GM19240 (cell line): ENCODE measurements around the gene IGF1R.

Experiments used
- DNase-seq: peaks from one replicate; pipeline ENCODE4 v3.0.0; 2011; ENCODE audit warnings: low spot score; ENCODE audit not compliant: insufficient read length

The IGF1R gene

DNA sequence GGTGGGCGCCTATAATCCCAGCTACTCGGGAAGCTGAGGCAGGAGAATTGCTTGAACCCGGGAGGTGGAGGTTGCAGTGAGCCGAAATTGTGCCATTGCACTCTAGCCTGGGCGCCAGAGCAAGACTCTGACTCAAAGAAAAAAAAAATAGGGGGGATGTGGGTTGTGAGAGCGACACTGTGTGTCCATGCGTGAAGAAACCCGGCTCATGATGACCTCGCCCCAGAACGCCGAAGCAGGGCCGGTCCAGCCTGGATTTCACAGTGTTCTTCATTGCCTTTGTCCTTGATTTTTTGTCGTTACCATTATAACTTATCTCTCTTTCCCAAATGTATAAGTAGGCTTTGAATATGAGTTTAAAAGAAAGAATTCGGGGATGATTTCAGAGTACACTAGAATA, 230.5 kb downstream of the IGF1R start:
- DNase-seq: no peak

DNA sequence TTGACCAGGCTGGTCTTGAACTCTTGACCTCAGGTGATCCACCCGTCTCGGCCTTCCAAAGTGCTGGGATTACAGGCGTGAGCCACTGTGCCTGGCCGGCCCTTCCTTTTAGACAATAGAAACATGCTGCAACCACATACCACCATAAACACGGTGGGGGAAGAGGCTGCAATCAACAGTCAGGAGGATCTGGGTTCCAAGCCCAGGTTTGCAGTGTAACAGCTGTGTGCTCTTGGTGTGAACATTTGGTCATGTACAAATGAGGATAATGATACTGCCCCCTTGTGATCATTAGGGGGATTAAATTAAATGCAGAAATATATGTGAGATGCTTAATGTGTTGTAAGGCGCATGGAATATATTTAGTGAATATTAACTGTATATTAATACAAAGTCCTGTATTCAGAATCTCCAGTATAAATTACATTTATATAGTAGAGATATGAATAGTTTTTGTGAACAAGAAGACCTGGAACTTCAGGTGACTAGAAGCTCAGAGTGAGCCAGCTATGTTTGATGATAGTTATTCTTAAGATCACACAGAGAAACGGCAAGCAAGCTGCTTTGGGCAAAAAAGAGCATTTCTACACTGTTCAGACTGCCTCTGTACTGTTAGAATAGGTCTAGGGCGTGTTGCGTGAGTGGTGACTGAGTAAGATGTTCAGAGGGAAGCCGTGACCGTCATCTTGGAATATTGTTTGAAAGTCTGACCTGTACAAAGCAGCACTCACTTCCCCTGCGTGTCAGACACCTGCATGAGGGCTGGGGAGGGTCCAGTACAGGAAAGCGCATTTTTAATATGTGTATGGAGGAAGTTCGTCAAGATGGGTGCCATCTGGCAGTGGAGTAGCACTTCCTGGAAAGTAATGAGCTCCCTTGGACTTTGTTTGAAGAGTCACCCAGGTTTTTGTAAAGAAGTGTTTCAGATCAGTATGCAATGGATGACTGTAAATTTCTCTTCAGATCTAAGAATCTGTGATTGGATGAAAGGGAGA, 233.5 kb downstream of the IGF1R start:
- no peak for DNase-seq

DNA sequence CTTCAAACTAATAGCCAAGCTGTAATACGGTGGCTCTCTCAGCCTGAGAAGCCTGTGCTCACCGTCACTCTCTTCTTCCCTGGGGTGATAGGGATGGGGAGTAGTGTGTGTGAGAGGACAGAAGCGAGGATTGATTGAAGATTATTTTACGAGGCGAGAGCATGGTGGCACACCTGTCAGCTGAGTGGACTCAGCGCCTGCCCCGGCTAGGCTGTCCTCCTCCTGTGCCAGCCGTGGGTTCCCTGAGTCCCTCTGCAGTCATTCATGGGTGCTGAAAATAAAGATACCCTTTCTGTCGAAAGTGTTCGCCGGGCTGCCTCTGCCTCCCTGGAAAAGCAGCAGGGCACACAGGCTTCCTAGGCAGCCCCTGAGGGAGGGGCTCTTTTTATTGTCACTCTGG, 235.1 kb downstream of the IGF1R start:
- no peak for DNase-seq

DNA sequence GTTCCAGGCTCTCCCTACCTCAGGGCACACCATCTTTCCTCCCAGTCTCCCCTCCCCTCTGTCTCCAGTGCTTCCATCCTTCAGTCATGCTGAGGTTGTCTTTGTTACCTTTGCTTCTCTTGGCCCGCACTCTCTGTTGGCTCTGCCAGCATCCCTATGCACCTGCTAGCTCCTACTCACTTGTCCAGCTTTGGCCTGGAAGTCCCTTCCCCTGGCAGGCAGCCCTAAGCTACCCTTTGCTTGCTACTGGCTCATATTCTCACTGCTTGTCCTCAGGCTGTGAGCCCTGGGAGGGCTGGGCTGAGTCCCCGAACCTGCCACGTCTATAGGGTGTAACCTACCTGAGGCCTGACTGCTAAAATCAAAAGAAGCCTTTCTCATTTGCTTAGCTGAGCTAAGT, 236.6 kb downstream of the IGF1R start:
- DNase-seq: no peak

DNA sequence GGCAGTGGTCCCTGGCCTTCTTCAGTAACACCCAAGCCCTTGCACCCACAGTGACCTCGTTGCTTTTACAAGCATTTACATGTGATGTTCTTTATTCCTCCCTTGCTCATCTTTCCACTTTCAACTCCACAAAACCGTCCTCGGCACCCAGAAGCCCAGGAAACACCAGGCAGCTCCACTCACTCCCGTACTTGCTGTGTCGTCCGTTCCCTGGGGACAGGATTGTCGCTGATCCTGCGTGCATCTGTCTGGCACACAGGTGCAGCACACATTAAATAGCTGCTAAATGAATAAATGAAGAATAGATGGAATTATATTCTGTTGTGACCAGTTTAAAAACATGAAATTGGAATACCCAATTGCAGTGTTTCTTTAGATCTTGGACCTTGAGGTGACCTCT, 239.6 kb downstream of the IGF1R start:
- no peak for DNase-seq

DNA sequence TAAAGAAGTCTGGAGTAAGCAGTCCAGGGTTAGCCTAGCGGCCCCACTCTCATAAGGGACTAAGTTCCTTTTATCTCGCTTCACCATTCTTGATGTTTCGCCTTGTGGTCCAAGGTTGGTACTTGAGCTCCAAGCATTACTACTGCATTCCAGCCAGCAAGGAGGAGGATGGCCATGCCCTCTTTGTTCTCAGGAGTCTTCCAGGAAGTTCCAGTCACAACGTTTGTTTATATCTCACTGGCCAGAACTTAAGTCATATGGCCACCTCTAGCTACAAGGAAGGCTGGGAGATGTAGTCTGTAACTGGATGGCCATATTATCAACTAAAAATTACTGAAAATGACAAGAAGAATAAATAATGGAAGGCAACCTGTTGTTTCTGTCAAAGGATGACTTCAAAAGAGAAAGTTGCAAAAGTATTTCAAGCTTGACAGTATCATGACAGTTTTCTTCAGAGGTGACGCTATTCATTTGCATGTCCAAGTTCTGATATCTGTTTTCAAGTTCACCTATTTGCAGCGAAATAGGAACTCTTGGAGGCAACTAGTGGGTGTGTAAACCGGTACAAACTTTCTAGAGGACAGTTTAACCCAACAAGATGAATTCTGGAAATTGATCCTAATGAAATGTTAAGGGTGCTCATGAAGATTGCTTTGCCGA, 240.6 kb downstream of the IGF1R start:
- no peak for DNase-seq

DNA sequence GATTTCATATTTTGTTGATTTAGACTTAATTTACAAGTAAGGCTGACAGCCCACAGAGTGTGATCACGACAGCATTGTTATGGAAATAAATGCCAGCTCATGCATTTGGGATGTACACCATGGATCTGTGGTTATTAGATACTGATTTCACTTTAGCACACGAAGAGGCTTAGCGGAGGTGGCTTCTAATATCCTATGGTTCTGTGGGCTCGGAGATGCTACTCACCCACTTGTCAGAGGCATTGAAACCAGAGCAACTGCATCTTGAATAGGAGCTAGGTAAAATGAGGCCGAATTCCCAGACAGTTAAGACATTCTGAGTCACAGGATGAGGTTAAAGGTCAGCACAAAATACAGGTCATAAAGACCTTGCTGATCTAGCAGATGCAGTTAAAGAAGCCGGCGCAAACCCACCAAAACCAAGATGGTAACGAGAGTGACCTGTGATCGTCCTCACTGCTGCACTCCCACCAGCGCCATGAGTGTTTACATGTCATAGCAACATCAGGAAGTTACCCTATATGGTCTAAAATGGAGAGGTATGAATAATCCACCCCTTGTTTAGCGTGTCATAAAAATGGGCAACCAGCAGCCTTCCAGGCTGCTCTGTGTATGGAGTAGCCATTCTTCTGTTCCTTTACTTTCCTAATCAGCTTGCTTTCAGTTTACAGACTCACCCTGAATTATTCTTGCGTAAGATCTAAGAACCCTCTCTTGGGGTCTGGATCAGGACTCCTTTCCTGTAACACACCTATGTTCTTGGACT, 241.8 kb downstream of the IGF1R start:
- DNase-seq: no peak

DNA sequence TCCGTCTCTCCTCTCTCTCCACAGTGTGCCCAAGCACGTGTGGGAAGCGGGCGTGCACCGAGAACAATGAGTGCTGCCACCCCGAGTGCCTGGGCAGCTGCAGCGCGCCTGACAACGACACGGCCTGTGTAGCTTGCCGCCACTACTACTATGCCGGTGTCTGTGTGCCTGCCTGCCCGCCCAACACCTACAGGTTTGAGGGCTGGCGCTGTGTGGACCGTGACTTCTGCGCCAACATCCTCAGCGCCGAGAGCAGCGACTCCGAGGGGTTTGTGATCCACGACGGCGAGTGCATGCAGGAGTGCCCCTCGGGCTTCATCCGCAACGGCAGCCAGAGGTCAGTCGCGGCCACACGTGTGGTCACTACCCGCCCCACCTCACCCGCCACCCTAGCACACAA, 243.0 kb downstream of the IGF1R start:
- no peak for DNase-seq

DNA sequence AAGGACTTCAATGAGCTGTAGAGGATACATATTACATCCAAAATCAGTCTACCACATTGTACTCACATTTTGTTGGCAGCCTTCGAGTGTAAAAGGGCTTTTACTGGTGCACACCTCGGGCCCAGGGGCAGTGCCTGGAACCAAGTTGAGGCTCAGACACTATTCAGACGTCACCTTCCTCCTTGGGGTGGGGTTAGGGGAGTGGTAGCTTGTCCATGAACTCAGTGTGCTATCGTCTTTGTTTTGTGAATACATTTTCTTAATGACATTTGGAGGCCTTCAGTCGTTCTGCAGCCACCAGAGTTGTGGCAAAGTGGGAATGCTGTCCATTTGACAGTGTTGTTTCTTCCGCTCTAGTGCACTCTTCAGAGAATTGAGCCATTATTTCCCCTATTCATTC, 245.1 kb downstream of the IGF1R start:
- no peak for DNase-seq

DNA sequence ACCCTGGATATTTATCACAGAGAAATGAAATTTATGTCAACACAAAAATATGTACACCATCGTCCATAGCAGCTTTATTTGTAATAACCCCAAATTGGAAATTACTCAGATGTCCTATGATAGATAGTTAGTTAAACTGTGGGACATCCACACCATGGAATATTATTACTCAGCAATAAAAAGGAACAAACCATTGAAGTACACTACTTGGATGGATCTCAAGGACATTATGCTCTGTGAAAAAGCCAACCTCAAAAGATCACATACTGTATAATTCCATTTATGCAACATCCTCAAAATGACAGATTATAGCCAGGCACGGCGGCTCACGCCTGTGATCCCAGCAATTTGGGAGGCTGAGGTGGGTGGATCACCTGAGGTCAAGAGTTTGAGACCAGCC, 246.0 kb downstream of the IGF1R start:
- DNase-seq: no peak

DNA sequence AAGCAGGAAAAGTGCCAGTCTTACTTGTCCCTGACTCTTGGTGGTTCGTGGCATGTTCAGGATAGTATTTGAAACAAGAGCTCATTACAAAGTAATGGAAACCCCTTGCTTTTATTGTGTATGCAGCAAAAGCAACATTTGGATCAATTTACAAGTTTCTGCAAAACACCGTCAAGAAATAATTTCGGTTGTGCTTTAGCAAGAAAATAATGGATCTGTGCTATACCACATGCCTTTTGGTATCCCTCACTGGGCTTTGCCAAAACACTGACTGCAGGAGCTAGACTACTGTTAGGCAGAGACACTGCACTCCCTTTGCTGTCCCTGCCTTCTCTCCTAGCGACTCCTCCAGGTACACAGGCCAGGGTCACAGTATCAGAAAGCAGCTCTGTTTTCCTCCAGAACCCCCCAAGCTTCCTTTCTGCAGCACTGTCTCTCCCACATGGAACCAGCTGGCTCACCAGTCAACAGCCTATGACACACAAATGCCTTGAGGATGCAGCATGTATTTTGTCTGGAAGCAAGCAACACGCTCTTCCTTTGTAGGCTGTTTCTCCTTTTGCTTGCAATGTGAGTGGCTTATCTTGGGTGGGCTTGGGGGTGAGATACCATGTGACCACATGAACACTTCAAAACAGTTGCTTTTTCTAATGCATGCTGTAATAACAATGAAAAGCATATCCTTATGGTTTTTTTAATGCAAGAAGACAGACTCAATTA, 247.8 kb downstream of the IGF1R start:
- DNase-seq: no peak

DNA sequence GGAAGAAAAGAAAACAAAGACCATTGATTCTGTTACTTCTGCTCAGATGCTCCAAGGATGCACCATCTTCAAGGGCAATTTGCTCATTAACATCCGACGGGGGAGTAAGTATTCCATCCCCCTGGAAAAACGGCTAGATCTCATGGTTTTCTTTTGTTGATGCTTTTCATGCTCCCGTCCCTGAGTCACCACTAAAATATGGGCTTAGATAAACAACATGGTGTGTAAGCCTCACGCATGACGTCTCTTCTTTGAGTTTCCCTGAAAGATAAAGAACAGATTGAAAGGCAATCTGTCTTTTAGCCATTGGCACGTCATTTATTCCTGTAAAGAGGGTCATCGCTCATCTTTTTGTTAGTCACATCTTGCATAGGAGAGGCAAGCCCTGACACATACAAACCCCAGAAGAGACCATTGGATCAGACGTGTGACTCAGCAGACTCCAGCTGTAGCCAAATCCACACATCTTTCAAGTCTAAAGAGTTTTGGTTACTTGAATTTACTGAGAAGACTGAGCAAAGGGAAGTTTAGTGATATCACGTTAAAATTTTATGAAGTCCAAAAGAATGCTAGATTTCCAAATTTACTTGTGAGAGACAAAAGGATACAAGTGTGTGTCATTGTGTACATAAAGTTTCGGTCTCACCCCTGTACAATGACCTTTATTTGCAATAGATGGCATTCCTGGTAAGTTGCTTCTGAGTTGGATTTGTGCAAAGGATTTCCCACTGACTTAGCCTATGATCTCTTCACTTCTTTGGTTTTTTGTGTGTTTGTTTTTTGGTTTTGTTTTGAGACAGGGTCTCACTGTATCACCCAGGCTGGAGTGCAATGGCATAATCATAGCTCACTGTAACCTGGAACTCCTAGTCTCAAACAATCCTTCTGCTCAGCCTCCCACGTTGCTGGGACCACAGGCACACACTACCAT, 248.7 kb downstream of the IGF1R start:
- no peak for DNase-seq

DNA sequence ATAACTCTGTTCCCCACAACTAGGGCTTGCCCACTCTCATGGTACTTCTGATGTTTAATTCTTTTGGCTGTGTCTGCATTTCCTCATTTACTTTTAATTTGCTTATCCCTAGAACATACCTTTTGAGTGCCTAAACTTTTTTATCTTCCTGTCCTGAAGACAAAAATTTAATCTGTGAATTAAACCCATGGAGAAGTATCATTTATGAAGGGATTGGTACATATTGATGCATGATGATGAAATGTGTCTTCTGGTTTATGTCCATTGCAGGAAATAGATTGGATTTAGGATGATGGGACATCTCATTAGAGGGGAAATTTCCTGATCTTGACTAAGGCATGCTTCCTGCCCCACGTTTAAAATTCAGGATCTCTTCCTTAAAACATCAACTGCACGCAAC, 249.8 kb downstream of the IGF1R start:
- DNase-seq: no peak

DNA sequence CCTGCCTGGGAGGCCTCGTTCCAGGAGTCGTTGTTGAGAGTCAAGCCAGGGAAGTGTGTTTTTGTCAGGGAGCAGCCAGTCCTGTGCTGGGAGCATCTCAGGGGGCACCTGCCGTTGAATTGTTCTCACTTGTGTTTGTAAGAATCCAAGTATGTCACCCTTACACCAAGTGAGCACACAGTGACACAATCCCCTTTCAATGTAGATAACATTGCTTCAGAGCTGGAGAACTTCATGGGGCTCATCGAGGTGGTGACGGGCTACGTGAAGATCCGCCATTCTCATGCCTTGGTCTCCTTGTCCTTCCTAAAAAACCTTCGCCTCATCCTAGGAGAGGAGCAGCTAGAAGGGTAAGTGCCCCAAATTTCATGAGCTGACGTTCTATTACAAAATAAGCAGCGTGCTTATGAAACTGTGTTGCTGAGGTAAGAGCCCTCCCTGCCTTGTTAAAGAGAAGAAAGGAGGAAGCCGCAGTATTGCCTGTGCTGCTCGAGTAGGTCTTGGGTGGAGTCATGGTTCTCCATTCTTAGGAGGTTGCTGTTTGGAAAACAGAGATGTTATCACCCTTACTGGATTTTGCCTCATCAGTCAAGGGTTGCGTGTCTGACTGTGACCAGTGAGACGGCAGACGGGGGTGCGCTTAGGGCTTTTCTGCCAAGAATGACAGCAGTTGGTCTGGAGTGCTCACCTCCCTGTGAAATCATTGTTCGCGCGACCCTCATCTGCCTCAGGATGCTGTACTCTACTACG, 251.1 kb downstream of the IGF1R start:
- DNase-seq: no peak

DNA sequence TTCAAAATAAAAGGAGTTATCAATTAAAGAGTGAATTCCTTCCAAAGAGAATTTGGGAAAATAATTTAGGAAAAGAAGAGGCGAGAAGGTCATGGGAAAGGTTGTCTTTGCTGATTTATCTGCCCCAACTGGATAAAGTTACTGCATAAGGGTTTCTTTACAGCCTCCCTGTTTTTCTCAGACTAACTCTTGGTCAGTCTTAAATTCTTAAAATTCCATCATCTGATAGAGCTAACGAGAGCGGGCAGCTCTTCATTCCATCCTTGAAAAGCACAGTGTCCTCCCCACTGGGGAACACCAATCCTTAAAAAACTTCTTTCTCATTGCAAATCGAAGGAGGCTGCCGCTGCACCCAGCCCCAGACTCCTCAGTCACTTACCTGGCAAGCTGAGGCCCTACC, 252.0 kb downstream of the IGF1R start:
- no peak for DNase-seq

DNA sequence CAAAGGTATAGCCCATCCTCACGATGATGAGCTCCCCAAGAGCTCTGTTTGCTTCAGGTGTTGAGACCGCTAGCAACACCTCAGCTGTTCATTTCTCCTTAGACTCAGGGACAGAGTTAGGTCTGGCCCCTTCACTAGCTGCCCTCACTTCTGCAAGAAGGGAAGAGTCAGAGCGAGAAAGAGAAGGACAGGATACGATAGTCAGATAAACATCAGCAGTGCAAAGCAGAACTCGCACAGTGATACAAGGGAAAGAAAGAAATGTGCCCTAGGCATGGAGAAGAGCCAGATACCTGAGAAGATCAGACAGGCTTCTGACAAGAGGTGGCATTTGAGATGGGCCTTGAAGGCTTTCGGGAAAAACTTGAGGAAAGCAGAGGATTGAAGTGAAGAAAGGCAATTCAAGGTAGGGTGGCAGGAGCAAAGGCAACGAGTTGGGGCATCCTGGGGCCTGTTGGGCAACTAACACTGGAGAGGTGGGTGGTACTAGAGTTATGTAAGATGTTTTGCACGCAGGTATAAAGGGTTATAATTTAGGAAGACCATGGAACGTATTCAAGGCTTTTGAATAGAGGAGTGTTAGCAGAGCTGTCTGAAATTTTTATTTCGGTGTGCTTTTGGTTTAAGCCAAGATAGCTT, 253.2 kb downstream of the IGF1R start:
- DNase-seq: no peak

DNA sequence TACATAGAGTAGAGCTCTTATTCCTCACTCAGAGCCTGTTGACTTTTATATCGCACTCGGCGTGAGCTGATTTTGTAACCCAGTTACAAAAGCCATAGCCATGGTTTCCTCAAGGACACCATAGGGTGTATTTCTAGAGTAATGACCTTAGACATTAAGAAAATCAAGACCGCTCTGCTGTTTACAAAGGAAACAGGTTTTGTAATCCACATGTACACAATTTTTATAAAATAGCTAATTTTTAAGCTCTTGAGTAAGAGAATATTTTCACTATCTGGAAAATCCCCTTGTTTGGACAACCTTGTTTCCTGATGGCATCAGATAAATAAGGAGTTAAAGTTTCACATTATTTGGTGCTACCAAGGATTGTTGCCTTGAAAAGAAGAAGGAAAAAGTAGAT, 254.6 kb downstream of the IGF1R start:
- no peak for DNase-seq

DNA sequence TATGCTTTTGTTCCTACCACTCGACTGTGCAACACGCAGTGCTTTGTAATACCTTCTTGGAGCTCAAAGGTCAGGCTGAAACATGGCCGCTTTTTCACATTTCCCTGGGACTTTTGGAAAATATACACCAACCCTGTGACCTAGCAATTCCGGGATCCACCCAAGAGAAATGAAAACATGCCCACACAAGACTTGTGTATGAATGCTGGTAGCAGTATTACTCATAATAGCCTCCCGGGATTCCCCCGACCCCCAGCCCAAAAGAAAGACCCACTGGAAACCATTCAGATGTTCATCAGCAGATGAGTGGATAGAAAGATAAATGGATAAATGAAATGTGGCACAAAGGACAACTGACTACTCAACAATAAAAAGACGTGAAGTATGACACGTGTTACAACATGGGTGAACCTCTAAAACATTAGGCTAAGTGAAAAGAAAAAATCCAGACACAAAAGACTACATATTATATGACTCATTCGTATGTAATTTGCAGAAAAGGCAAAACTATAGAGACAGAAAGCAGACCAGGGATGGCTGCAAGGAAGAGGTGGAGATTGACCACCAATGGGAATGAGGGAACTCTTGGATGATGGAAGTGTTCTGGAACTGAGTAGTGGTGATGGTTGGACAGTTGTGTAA, 255.2 kb downstream of the IGF1R start:
- DNase-seq: no peak

DNA sequence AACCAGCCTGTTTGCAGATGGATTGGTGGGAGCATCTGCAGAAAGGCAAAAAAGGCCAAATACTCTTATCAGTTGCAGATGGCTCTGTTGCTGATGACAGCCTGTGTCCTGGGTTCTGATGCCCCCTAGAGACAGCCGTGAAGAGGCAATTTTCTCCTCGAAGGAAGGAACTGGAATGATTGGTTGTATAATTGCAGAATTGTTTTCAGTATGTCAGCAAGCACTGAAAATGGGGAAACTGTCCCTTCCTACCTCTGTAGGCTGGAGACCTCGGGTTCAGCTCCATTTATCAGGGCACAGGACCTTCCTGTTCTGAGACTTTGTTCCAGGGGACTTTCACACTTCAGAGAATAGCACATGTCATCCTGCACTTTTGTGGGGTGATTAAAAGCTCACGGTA, 256.2 kb downstream of the IGF1R start:
- DNase-seq: no peak
